GM10847 (cell line): Measurements from ENCODE around the gene CNR2.

Experiments used
- POLR2A ChIP-seq: IDR thresholded peaks from 2 replicates; pipeline ENCODE4 v1.6.1; 2011; ENCODE audit not compliant: insufficient read length; ENCODE audit errors: extremely low read depth

Gene CNR2

DNA sequence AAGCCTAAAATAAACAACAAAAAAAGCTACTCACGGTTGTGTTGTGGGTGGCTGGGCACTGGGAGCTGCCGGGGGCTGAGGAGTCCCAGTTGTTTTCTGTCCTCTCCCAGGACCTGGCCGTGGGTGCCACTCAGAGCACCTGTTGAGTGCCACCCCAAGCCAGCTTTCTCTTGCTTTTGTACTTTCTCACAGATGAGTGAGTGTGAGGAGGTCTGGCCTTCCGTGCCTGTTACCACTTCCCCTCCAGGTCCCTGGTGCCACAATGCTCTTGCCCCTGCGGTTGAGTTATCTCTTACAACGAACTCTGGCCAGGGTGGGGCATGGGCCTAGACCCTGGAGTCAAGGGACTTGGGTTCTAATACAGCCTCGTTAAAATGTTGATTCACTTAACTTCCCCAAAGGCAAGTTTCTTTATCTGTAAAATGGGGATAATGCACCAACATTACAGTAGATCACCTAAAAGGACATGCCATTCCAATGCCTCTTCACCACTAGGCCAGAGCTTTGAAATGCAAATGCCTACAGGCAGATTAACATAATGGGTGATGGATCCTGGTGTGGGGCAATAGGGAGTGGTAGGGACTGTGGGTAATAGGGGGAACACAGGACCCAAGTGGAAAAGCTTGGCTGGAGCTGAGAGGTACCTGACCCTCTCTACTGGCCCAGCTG lies at the start of gene CNR2:
TSS of gene CNR2 (minus strand) at position 151 of the 669 bp plus-strand sequence. CDS start 37,745 bp downstream, outside the sequence.
- peak; percentile 44 for TF ChIP-seq POLR2A

DNA sequence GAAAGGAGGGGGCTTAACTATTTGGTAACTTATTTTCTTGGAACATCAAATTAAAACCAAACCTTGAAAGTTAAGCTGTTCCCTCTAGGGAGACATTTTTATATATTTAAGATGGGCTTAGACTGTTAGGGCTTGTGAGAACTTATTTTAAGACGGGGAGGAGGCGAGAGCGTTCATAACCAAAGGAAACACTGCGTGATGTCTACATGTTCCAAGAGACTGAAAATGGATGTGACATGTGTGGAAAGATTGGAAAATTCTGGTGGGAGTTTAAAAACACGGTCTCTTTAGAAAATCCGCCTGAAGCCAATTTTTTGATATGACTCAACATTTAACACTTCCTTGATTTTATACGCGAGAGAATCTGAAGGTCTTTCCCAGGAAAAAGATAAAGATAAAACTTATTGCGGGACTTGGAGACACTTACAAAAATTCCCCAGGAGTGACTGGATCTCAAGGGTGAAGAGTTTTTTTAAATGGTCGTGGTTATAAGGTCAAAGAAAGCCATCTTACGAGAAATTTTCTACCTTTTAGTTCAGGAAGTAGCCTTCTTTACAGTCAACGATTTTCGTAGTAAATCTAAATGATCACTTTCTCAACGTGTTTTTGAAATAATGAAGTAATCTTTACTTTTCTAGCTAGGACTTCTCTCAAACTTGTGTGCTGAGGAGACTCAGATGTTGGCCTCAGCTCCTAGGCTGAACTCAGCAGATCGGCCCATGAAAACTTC lies 47.3 kb upstream of the CNR2 start:
- TF ChIP-seq POLR2A: no peak

GRCh38 chr1:23959461-23960290 lies 46.5 kb upstream of the CNR2 start, which contains the start of gene PNRC2:
Gene PNRC2, plus strand, starts transcription at chr1:23959828. Its CDS starts 1,630 bp downstream, at chr1:23961458.
- TF ChIP-seq POLR2A: peak; percentile 83

DNA sequence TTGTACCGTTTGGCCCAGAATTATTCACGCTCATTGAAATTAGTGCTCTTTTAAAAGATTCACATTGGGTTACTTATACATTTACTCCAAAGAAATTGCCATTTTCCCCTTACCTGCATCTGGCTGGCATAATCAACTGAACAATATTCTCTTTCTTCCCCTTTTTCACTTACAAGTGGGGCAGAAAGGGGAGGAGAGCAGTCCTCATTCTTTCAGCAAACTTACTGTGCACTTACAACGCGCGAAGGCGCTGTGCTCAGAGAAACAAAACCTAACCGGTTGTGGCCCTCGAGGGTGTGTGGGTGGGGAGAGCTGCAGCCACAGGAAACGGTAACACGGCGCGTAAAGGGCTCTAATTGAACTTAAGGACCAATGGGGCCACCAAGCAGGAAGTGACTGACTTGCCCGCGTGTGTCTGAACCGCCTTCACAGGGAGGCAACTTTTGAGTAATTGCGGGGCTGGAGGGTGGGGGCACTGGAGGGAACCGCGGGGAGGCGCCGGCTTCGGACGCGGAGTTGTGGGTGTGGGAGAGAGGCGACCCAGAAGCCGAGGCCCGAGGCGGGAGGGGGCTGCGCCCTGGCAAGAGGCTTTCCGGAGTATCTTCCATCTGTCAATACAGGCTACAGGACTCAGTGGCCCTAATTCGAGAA lies 45.8 kb upstream of the CNR2 start:
- TF ChIP-seq POLR2A: peak; percentile 76

GRCh38 chr1:23957096-23957495 lies 43.9 kb upstream of the CNR2 start:
- TF ChIP-seq POLR2A: no peak

DNA sequence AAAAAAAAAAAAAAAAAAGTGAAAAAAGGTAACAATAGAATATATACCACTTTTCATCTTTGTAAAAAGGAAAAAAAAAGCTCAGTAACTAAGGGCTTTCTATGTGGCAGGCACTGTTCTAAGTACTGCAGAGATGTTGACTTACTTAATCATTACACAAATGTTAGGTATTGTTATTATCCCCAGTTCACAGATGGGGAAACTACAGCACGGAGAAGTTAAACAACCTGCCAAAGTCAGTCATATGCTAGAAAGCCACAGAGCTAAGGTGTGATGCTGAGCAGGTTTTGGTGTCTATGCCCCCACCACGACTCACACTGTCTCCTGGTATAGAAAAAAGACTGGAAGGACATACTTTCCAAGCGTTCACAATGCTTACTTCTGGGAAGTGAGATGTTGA lies 39.9 kb upstream of the CNR2 start:
- no peak for TF ChIP-seq POLR2A

GRCh38 chr1:23947366-23947765 lies 34.2 kb upstream of the CNR2 start:
- no peak for TF ChIP-seq POLR2A

DNA sequence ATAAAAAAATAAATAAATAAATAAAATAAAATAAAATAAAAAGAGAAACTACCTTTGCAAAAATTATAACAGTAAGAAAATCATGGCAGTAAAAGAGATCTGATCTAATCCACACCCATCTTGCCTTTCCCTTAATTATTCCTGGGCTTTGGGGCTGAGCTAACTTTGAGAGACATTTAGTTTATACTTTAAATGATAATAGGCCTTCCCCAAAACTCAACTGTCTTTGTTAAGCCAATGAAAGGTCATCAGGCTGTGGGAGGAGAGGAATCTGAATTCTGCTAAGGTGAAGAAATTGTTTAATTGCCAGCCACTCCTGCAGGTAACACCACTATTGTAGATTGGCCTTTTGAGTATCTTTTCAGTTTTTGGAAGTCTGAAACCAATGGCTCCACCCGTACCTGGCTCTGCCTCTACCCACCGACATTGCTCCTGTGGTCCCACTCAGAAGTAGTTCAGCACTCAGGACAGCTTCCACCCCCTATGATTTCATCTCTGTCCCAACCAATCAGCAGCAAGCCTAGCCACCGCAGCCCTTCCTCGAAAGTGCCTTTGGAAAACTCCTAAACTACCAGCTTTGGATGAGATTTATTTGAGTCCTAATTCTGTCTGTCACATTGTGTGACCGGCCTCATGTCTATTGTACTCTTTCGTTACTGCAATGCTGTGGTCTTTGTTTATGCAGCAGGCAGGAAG lies 23.5 kb upstream of the CNR2 start:
- no peak for TF ChIP-seq POLR2A

DNA sequence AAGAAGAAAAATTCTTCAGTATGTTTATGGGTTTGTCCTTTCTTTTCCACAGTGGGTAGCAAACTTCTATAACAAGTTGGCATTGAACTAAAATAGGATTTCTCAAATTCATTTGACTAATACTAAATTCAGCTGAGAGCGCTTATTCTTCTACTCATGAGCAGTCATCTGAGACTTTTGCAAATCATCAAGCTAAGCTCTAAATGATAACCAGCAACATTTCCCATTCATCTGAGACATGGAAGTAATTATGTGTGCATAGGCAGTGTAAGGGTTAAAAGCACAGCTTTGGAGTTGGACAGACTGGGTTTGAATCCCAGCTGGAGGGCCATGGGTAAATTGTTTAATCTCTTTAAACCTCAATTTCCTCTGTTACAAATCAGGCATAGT lies 18.3 kb upstream of the CNR2 start:
- TF ChIP-seq POLR2A: no peak

GRCh38 chr1:23930861-23931490 lies 17.8 kb upstream of the CNR2 start:
- TF ChIP-seq POLR2A: no peak

- no peak for TF ChIP-seq POLR2A
Observed at GRCh38 chr1:23930270-23930669, 17.1 kb upstream of the CNR2 start.

GRCh38 chr1:23928789-23929188 lies 15.6 kb upstream of the CNR2 start:
- no peak for TF ChIP-seq POLR2A

- TF ChIP-seq POLR2A: no peak
Observed at GRCh38 chr1:23927097-23927496, 13.9 kb upstream of the CNR2 start.

GRCh38 chr1:23925279-23925678 lies 12.1 kb upstream of the CNR2 start:
- no peak for TF ChIP-seq POLR2A
